Lower leg skin (tissue), 4 donors: ENCODE measurements around the gene CCDC88B. TPM values are rescaled to one million over a fixed set of nuclear protein-coding genes. Genes with fewer than 3 reads are reported as not detected.

Experiments
- DNase-seq, 2 donors: peaks; one replicate each; pipeline ENCODE4 v3.0.0-alpha.2; 2019; ENCODE audit warnings: low spot score in 2 of 2
- H3K4me3 ChIP-seq: fragments of 200-600 bp; sonication (generic); 2 replicates; pipeline ENCODE4 v1.5.1; 2017; ENCODE audit warnings: mild to moderate bottlenecking, low read depth; ENCODE audit not compliant: poor library complexity, severe bottlenecking
- POLR2A ChIP-seq, 2 donors: fragments of 450-650 bp; IDR thresholded peaks; one replicate each; pipeline ENCODE4 v1.6.1; 2016 to 2017; ENCODE audit warnings: antibody characterized with exemption in 2 of 2, mild to moderate bottlenecking in 1 of 2, moderate library complexity in 1 of 2
- WGBS, 2 donors: methylation state at CpG; one replicate each; pipeline ENCODE4 v1.1.5; 2018; 5-methylcytosine and 5-hydroxymethylcytosine counted together
- intact Hi-C: fragments of 100-400 bp; cut with DNase I; formaldehyde crosslinking; loops from one replicate; pipeline ENCODE4 v1.15.0; 2023; ENCODE audit warnings: low total_unique reads
- total RNA-seq, 4 donors: library from RNA; depleted of rRNA; stranded (reverse); fragments of >200 nt; gene quantifications; one replicate each; pipeline ENCODE4 v1.1.0, GENCODE V29; 2016
- TF ChIP-seq, protein P1 (sequence below), 3 donors: fragments of 450-650 bp; IDR thresholded peaks; one replicate each; pipeline ENCODE4 v1.5.1; 2016; ENCODE audit warnings: antibody characterized with exemption in 3 of 3, mild to moderate bottlenecking in 3 of 3, moderate library complexity in 2 of 3

Gene CCDC88B
- total RNA-seq, 4 donors from 2014 or later, result 2.6 to 9.5 (median 4.8) TPM

- 93 to 94% methylated on average over 23 to 32 of the region's 33 CpGs for WGBS, 2 donors
- no peak for DNase-seq
- intact Hi-C loops, result no loop called here
- TF ChIP-seq, protein P1, sequence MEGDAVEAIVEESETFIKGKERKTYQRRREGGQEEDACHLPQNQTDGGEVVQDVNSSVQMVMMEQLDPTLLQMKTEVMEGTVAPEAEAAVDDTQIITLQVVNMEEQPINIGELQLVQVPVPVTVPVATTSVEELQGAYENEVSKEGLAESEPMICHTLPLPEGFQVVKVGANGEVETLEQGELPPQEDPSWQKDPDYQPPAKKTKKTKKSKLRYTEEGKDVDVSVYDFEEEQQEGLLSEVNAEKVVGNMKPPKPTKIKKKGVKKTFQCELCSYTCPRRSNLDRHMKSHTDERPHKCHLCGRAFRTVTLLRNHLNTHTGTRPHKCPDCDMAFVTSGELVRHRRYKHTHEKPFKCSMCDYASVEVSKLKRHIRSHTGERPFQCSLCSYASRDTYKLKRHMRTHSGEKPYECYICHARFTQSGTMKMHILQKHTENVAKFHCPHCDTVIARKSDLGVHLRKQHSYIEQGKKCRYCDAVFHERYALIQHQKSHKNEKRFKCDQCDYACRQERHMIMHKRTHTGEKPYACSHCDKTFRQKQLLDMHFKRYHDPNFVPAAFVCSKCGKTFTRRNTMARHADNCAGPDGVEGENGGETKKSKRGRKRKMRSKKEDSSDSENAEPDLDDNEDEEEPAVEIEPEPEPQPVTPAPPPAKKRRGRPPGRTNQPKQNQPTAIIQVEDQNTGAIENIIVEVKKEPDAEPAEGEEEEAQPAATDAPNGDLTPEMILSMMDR (IDR thresholded peaks at IDR 0.05), result no peak
- no peak for TF ChIP-seq POLR2A (IDR thresholded peaks at IDR 0.05)
- no peak overlapping the region for H3K4me3 ChIP-seq
These were observed 12.3 kb downstream of the CCDC88B start for GRCh38 chr11:64352099-64352994.

DNA sequence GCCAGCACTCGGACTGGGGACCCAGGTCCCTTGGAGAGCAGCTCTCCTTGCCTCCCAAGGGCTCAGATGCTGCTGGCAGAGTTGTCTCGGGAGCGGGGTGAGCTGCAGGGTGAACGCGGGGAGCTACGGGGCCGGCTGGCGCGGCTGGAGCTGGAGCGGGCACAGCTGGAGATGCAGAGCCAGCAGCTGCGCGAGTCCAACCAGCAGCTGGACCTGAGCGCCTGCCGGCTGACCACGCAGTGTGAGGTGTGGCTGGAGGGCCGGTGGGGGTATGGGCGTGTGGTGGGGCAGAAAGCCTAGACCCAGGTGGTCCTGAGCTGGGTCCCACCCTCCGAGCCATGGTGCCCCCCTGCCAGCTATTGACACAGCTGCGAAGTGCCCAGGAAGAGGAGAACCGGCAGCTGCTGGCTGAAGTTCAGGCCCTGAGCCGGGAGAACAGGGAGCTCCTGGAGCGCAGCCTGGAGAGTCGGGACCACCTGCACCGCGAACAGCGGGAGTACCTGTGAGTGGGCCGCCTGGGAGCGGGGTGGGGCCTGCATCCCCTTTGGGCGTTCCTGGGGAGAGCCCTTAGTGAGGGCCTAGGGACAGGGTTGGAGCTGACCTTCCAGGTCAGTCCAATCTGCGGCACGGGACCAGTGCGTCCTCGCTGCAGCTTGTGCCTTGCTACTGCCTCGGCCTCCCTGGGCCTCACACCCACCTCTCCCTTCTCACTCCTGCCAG lies 13.2 kb downstream of the CCDC88B start:
- no peak for TF ChIP-seq POLR2A (IDR thresholded peaks at IDR 0.05)
- TF ChIP-seq, protein P1 (IDR thresholded peaks at IDR 0.05), result no peak
- 83 to 85% methylated on average over 28 to 33 of the region's 34 CpGs for WGBS, 2 donors
- no peak for DNase-seq
- intact Hi-C loops, result no loop called here
- no peak overlapping the region for H3K4me3 ChIP-seq

DNA sequence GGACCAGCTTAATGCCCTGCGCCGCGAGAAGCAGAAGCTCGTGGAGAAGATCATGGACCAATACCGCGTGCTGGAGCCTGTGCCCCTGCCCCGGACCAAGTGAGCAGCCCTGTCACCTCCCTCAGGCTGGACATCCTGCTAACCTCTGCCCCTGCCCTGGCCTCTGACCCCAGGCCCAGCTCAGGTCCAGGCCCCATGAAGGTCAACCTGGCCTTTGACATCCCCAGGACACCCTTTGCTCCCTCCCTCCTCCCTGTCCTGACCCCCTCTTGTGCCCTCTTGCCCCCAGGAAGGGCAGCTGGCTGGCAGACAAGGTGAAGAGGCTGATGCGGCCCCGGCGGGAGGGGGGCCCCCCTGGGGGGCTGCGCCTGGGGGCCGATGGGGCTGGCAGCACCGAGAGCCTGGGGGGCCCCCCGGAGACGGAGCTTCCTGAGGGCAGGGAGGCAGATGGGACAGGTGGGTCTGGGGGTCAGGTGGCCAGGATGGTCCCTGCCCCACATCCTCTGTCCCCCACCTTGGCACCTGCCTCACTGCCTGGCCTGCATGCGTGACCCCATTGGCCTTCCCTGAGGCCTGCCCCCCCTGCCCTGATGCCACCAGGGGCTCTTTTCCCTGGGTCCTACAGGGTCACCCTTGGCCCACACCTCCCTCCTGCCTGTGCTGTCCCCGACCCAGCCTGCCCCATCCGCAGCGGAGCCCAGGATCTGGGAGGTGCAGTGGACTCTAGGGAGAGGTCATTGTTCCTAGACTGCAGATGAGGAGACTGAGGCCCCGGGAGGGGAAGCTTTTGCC lies 13.9 kb downstream of the CCDC88B start:
- intact Hi-C loops, result no loop called here
- TF ChIP-seq POLR2A (IDR thresholded peaks at IDR 0.05), result no peak
- TF ChIP-seq, protein P1 (IDR thresholded peaks at IDR 0.05), result no peak
- no peak overlapping the region for H3K4me3 ChIP-seq
- DNase-seq, result no peak
- WGBS, 2 donors, result 82 to 88% methylated on average over 10 to 14 of the region's 20 CpGs

DNA sequence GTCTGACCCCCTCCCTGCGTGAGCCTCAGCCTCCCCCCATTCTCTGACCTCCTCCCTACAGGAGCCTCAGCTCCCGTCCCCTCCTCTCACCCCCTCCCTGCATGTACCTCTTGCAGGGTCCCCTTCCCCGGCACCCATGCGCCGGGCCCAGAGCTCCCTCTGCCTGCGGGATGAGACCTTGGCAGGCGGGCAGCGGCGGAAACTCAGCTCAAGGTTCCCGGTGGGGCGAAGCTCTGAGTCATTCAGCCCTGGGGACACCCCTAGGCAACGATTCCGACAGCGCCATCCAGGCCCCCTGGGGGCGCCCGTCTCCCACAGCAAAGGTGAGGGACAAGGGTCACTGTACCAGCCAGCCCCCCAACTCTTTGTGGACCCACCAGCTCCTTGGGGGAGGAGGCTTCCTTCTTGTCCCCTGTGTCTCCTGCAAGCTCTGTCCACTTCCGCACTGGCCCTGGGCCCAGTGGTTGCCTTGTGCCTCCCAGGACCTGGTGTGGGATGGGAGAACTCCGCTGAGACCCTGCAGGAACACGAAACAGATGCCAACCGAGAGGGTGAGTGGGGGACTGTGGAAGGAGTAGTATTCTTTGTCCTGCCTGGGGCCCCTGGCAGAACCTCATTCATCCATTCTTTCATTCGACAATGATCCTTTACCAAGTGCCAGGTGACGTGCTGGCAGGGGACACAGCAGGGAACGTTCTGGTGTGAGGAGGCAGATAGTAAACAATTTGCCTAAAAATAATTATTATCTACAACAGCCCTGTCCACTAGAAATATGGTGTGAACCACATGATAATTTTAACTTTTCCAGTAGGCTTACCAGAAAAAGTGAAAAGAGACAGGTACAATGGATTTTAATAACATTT lies 15.3 kb downstream of the CCDC88B start:
- intact Hi-C loops, result no loop called here
- no peak overlapping the region for H3K4me3 ChIP-seq
- no peak for TF ChIP-seq POLR2A (IDR thresholded peaks at IDR 0.05)
- TF ChIP-seq, protein P1 (IDR thresholded peaks at IDR 0.05), result peak in 1 of 3 donors; percentile 19
- peak in 1 of 2 donors; percentile 56 for DNase-seq
- WGBS, 2 donors, result 9 to 19% methylated on average over 20 to 23 of the region's 23 CpGs
